B cell (primary cell): ENCODE data around the gene VPS54. TPM values are rescaled to one million over a fixed set of nuclear protein-coding genes. Genes with fewer than 3 reads are reported as not detected.

Experiments
- ATAC-seq: fragments of 200-7000 bp; cut with Tn5 transposase; one replicate; pipeline ENCODE4 v1.10.0; 2021; ENCODE audit warnings: low read depth, mild to moderate bottlenecking, moderate number of reproducible peaks, moderate library complexity
- CTCF ChIA-PET: fragments of 350-600 bp; sonication (Branson Sonifier 250); formaldehyde crosslinking; loops from one replicate; lab custom pipeline; 2021; ENCODE audit warnings: antibody characterized with exemption, inconsistent platforms; lab: Charles Lee
- POLR2A ChIA-PET: fragments of 350-600 bp; sonication (Branson Sonifier 250); formaldehyde crosslinking; loops from one replicate; lab custom pipeline; 2021; ENCODE audit warnings: antibody characterized with exemption; lab: Charles Lee
- DNase-seq: peaks from one replicate; pipeline ENCODE4 v3.0.0; 2013
- H2AFZ ChIP-seq: 2 replicates; pipeline ENCODE4 v1.6.1; 2012; ENCODE audit warnings: mild to moderate bottlenecking, low read depth, low read length; ENCODE audit not compliant: insufficient read depth, poor library complexity, severe bottlenecking
- H3K27ac ChIP-seq, 2 donors: 1 replicate in 1 of 2; 2 replicates in 1 of 2; pipeline ENCODE4 v1.5.1; 2012 to 2013; ENCODE audit warnings: low read length in 2 of 2, mild to moderate bottlenecking in 2 of 2, moderate library complexity in 1 of 2
- H3K27me3 ChIP-seq, 4 experiments: fragments of 200-600 bp in 1 of 4; sonication (generic) in 1 of 4; replicated peaks in 1 of 4; 1 replicate in 2 of 4; 2 replicates in 2 of 4; pipeline versions ENCODE4 v1.6.1 to v1.7.0; 2013 to 2016; ENCODE audit warnings: low read length in 3 of 4, mild to moderate bottlenecking in 2 of 4, mixed read lengths in 1 of 4, moderate library complexity in 1 of 4; ENCODE audit not compliant: insufficient read depth in 4 of 4, control insufficient read depth in 3 of 4; ENCODE audit errors: control extremely low read depth in 1 of 4
- H3K36me3 ChIP-seq, 2 experiments: replicated peaks in 1 of 2; 1 replicate in 1 of 2; 2 replicates in 1 of 2; pipeline versions ENCODE4 v1.6.1 to v1.7.1; 2013; ENCODE audit warnings: low read length in 1 of 2; ENCODE audit not compliant: insufficient read depth in 2 of 2, control insufficient read depth in 1 of 2; ENCODE audit errors: control extremely low read depth in 1 of 2, extremely low read depth in 1 of 2
- H3K4me1 ChIP-seq, 2 donors: fragments of 200-600 bp in 1 of 2; sonication (generic) in 1 of 2; 1 replicate in 1 of 2; 2 replicates in 1 of 2; pipeline versions ENCODE4 v1.5.1 to v1.6.1; 2013 to 2017; ENCODE audit warnings: low read length in 2 of 2; ENCODE audit not compliant: control insufficient read depth in 2 of 2, insufficient read depth in 2 of 2
- H3K4me2 ChIP-seq: replicated peaks from 2 replicates; pipeline ENCODE3; 2012; ENCODE audit warnings: mild to moderate bottlenecking, low read depth, low read length; ENCODE audit not compliant: poor library complexity, severe bottlenecking
- H3K4me3 ChIP-seq, 5 experiments: fragments of 200-600 bp in 1 of 5; sonication (generic) in 1 of 5; 1 replicate in 3 of 5; 2 replicates in 2 of 5; pipeline versions ENCODE4 v1.5.1 to v1.7.0; 2011 to 2016; ENCODE audit warnings: low read length in 4 of 5, mild to moderate bottlenecking in 4 of 5, low read depth in 2 of 5, control low read depth in 1 of 5, moderate library complexity in 1 of 5; ENCODE audit not compliant: insufficient read depth in 1 of 5; ENCODE audit errors: control extremely low read depth in 1 of 5, extremely low read depth in 1 of 5
- H3K79me2 ChIP-seq: fragments of 200-600 bp; sonication (generic); one replicate; pipeline ENCODE4 v1.6.0; 2016; ENCODE audit warnings: low read length; ENCODE audit not compliant: control insufficient read depth, insufficient read depth
- H3K9ac ChIP-seq: fragments of 200-600 bp; sonication (generic); 2 replicates; pipeline ENCODE4 v1.6.1; 2017; ENCODE audit warnings: mild to moderate bottlenecking, low read length, moderate library complexity
- H3K9me3 ChIP-seq, 3 donors: one replicate each; pipeline versions ENCODE4 v1.6.1 to v1.7.1; 2013; ENCODE audit warnings: low read length in 2 of 3; ENCODE audit not compliant: control insufficient read depth in 2 of 3, insufficient read depth in 1 of 3; ENCODE audit errors: control extremely low read depth in 1 of 3
- H4K20me1 ChIP-seq: 2 replicates; pipeline ENCODE4 v1.6.0; 2012; ENCODE audit warnings: mild to moderate bottlenecking, low read length; ENCODE audit not compliant: insufficient read depth, control insufficient read depth, poor library complexity, severe bottlenecking
- H3K27ac Mint-ChIP-seq: one replicate; pipeline ENCODE4 v1.8.0; 2021; ENCODE audit warnings: mixed read lengths
- H3K27me3 Mint-ChIP-seq: one replicate; pipeline ENCODE4 v1.8.0; 2021; ENCODE audit warnings: mixed read lengths
- H3K4me1 Mint-ChIP-seq: one replicate; pipeline ENCODE4 v1.8.0; 2021; ENCODE audit warnings: mixed read lengths
- H3K4me3 Mint-ChIP-seq: one replicate; pipeline ENCODE4 v1.8.0; 2021; ENCODE audit warnings: mixed read lengths
- H3K9me3 Mint-ChIP-seq: one replicate; pipeline ENCODE4 v1.8.0; 2022; ENCODE audit warnings: mixed read lengths; ENCODE audit not compliant: insufficient read depth
- EZH2 ChIP-seq: IDR thresholded peaks from 2 replicates; pipeline ENCODE4 v1.6.1; 2012; ENCODE audit warnings: borderline replicate concordance, low read depth, mild to moderate bottlenecking, moderate library complexity, low read length; ENCODE audit not compliant: insufficient read depth, poor library complexity, severe bottlenecking
- WGBS: methylation state at CpG from one replicate; pipeline ENCODE4 v1.1.5; 2013; ENCODE audit warnings: missing lambda C conversion rate; ENCODE audit not compliant: insufficient coverage; 5-methylcytosine and 5-hydroxymethylcytosine counted together
- intact Hi-C: fragments of 100-400 bp; cut with micrococcal nuclease; formaldehyde crosslinking; loops from one replicate; pipeline ENCODE4 v1.10.0; 2022
- polyA plus RNA-seq: library from polyadenylated mRNA; depleted of rRNA; stranded (reverse); fragments of >200 nt; gene quantifications from 2 replicates; pipeline ENCODE4 v1.2.3, GENCODE V29; 2012
- total RNA-seq, 2 donors: library from RNA; stranded (reverse); fragments of 120-200 nt in 1 of 2; gene quantifications; 1 replicate in 1 of 2; 2 replicates in 1 of 2; pipeline versions ENCODE4 v1.2.3 to v1.2.4, GENCODE V29; 2013 to 2022
- TF ChIP-seq, protein P1 (sequence below): fragments of 200-600 bp; IDR thresholded peaks from one replicate; pipeline ENCODE4 v1.8.0; 2022; ENCODE audit warnings: antibody characterized with exemption, mild to moderate bottlenecking

VPS54 gene
- total and polyA plus RNA-seq, 2 donors (not counting 1 experiment from before 2014, with no cell fraction given) = 6.2 to 13.2 TPM

DNA sequence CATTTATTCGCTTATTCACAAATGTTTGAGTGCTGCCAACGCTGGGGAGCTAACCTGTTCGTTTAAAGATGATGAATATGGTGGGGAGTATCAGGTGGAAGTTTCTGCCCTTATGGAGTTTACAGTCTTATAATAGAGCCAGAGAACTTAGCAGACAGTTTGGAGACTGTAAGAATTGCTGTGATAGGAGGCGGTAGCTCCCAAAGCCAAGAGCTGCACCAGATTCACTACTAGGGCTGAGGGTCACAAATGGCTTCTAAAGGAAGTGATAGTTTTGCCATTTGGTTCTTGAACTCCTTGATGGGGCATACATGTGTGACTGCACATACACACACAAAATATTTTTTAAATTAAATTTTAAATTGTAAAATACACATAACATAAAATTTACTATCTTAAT is 148.5 kb downstream of the VPS54 start:
- Histone ChIP-seq H3K9ac (no peak overlapping the region), H4K20me1 (peaks cover 25% of the 10 kb centered on the region), H3K4me2 (no peak overlapping the region), H3K27me3 (no peaks in the 10 kb centered on the region), H3K79me2 (peaks cover 34% of the 10 kb centered on the region), H3K4me1 (no peaks in the 10 kb centered on the region), H3K9me3 (peaks cover 0 to 1% (median 0%) of the 10 kb centered on the region in 3 donors), H3K4me3 (no peak overlapping the region), H3K36me3 (peaks cover 1 to 22% of the 10 kb centered on the region in 2 experiments), H3K27ac (no peak overlapping the region), H2AFZ (no peak overlapping the region)
- CTCF ChIA-PET = interaction anchor here (0.7 kb wide), 1 partner anchor 177 kb away, joined by 3 read pairs; no protein-coding TSS in a partner anchor
- H3K27ac Mint-ChIP-seq = no peak overlapping the region
- H3K4me3 Mint-ChIP-seq = no peak overlapping the region
- 100% methylated on average over 2 of the region's 4 CpGs for WGBS
- no peak for ATAC-seq
- TF ChIP-seq, protein P1, sequence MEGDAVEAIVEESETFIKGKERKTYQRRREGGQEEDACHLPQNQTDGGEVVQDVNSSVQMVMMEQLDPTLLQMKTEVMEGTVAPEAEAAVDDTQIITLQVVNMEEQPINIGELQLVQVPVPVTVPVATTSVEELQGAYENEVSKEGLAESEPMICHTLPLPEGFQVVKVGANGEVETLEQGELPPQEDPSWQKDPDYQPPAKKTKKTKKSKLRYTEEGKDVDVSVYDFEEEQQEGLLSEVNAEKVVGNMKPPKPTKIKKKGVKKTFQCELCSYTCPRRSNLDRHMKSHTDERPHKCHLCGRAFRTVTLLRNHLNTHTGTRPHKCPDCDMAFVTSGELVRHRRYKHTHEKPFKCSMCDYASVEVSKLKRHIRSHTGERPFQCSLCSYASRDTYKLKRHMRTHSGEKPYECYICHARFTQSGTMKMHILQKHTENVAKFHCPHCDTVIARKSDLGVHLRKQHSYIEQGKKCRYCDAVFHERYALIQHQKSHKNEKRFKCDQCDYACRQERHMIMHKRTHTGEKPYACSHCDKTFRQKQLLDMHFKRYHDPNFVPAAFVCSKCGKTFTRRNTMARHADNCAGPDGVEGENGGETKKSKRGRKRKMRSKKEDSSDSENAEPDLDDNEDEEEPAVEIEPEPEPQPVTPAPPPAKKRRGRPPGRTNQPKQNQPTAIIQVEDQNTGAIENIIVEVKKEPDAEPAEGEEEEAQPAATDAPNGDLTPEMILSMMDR = no peak
- TF ChIP-seq EZH2 = no peak
- no peaks in the 10 kb centered on the region for H3K27me3 Mint-ChIP-seq
- peaks cover 12% of the 10 kb centered on the region for H3K4me1 Mint-ChIP-seq
- intact Hi-C loops = no loop called here
- H3K9me3 Mint-ChIP-seq = no peaks in the 10 kb centered on the region
- POLR2A ChIA-PET = no interaction called here
- DNase-seq = no peak

DNA sequence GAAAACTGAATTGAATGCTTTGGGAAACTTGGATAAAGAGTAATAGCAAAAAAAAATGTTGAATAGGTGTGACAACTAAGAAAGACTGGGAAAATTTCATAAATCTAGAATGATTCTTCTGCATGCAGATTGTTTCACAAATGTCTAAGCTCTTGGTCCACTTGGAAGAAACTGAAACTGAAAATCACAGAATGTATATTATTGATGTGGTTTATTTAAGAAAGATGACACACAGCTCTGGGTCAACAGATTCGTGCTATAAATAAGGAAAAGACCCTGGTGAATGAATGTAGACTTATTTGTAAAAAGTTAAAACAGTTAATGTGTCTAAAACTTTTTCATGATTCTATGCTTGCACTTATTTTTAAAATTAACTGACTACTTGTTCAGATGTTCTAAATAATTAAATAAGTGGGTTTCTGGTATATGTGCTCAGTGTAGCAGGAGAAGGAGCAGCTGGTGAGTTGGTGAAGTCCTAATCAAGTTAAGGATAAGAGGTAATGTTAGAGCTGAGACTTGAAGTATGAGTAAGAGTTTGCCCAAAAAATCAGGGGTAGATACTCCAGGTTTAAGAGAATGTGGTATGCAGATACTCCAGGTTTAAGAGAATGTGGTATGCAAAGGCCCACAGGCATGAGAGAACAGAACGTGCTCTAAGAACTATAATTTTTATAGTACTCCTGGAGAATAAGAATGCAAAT is 153.1 kb downstream of the VPS54 start:
- Mint-ChIP-seq H3K4me1 (peaks cover 10% of the 10 kb centered on the region), H3K27me3 (no peaks in the 10 kb centered on the region), H3K9me3 (no peaks in the 10 kb centered on the region), H3K4me3 (no peak overlapping the region), H3K27ac (no peak overlapping the region)
- H4K20me1 ChIP-seq = peaks cover 8% of the 10 kb centered on the region
- H3K4me2 ChIP-seq = no peak overlapping the region
- CTCF ChIA-PET = interaction anchor here (1.0 to 8.0 kb wide), 4 partner anchors 9 to 176 kb away, joined by 3 to 178 read pairs (median 22); no protein-coding TSS in a partner anchor
- POLR2A ChIA-PET = interaction anchor here (0.5 kb wide), 1 partner anchor 1775 kb away, joined by 6 read pairs; no protein-coding TSS in a partner anchor
- H3K9me3 ChIP-seq = no peaks in the 10 kb centered on the region
- no peak overlapping the region for H3K4me3 ChIP-seq
- peaks cover 0 to under 1% of the 10 kb centered on the region in 2 donors for H3K4me1 ChIP-seq
- TF ChIP-seq, protein P1 = no peak
- no peak for TF ChIP-seq EZH2
- ATAC-seq (no peak), DNase-seq (no peak)
- no peak overlapping the region for H3K27ac ChIP-seq
- WGBS = 80% methylated on average over 1 of the region's 2 CpGs
- intact Hi-C loops = loop anchor here (10.0 kb wide), 1 partner anchor 791 kb away; no protein-coding TSS in a partner anchor
- H3K27me3 ChIP-seq = no peaks in the 10 kb centered on the region
- no peak overlapping the region for H2AFZ ChIP-seq
- no peak overlapping the region for H3K9ac ChIP-seq
- peaks cover 5 to 24% of the 10 kb centered on the region in 2 experiments for H3K36me3 ChIP-seq
- H3K79me2 ChIP-seq = peaks cover 13% of the 10 kb centered on the region
